RPMI8226 (cell line): ENCODE measurements around the gene GGA1.

Source experiments
- DNase-seq: peaks from one replicate; pipeline ENCODE4 v3.0.0-alpha.2; 2015

Gene GGA1

DNA sequence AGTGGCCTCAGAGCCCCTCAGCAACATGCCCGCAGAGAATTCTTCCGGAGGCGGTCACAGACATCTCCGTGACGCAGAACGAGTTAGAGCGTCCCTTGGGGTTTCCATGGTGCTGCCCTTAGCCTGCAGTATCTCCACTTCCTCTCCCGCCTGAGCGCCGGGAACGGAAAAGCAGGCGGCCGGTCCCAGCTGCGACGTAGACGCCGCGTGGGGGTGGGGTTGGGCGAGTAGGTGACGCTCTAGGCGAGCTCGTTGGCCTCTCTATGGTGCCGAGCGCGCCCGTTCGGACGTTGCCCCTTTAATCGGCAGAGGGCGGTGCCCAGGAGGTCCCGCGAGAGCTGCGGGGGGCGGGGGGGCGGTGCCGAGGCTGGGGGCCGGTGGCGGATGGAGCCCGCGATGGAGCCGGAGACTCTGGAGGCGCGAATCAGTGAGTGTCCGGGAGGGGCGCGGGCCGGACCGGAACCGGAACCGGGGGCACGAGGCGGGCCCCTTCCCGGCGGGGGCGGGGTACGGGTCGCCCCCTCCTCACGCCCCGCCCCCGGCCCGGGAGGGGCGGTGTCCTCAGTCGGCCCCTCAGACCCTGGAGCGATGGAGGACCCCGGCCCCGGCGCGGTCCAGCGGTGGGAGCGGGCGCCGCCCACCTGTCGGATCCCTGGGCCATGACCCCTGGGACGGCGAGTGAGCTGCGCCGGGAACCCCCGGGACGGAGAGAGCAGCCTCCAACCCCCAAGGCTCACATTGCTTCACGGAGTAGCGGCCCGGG is at the start of gene GGA1:
TSS of gene GGA1 (plus strand) at position 358 of the 763 bp plus-strand sequence. CDS start at position 385, 27 bp downstream.
- peak; percentile 97 for DNase-seq

DNA sequence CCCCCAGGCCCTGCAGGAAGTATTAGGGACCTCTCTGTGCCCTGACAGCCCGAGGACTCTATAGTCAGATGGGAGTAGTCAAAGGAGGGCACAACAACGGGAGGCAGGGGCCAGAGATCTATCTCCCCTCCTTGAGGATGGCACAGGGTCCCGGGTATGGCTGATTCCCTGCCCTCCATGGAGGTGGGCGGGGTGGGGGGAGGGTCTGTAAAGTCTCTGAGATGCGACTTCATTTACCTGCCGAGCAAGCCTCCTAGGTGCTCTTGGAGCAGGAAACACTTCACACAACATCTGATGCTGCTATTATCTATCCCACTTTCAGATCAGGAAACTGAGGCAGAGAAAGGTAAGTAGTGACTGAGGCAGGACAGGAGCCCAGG is 49.1 kb upstream of the GGA1 start:
- DNase-seq, result no peak

DNA sequence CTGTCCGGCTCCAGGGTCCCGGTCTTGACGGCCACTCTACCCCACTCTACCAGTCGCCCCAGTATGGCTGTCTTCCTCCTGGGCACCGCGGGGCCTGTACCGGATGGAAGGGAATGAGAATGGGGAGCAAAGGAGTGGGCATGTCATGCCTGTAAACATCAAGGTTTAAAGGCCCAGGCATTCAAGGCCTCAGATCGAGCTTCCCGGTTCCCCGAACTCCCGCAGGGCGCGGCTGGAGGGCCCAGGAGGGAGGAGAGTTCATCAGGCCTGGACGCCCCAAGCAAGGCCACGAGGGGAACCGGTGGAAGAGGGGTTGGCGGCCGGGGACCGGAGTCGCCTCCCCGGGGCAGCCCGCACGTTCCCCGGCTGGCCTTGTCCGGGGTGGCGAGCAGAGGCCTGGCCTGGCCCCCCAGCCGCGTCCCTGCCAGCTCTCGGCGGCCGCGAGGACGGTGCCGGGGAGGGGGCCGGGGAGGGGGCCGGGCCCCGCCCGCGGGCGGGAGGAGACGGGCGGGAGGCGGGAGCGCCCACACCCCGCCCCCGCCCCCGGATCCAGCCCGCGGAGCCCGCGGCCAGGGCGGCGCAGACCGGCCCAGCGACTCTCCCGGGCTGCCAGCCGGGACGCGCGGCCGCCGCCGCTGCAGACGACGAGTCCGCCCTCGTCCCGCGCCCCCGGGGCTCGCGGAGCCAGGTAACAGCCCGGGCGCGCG is 48.6 kb upstream of the GGA1 start, which contains the start of gene CDC42EP1:
TSS of gene CDC42EP1 (plus strand) at position 580 of the 707 bp plus-strand sequence. CDS start 5,870 bp downstream, outside the sequence.
- DNase-seq, result no peak

DNA sequence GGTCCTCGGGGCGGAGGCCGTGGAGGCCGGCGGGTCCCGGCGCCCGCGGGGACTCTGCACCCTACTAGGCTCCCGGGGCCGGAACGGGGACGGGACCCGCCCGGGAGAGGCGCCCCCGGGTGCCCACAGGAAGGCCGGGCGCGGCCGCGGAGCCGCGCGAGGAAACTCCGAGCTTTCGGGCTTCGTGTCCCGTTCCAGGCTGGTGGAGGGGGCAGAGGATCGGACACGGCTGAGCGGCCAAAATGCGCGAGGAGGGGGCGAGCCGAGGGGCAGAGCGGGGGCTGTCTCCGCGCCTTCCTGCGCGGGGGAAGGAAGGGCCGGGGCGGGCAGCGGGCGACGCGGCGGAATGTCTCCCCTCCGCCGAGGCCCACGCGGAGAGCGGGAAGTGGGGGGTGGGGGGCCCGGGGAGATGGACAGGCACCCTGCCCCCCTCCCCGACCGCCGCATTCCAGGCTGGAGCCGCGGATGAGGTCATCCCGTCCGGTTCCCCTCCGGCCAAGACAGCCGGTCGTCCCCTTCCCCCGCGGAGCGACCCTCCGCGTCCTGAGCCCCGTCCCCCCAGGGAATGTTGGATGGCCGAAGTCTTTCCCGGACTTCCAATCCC is 47.9 kb upstream of the GGA1 start:
- no peak for DNase-seq

DNA sequence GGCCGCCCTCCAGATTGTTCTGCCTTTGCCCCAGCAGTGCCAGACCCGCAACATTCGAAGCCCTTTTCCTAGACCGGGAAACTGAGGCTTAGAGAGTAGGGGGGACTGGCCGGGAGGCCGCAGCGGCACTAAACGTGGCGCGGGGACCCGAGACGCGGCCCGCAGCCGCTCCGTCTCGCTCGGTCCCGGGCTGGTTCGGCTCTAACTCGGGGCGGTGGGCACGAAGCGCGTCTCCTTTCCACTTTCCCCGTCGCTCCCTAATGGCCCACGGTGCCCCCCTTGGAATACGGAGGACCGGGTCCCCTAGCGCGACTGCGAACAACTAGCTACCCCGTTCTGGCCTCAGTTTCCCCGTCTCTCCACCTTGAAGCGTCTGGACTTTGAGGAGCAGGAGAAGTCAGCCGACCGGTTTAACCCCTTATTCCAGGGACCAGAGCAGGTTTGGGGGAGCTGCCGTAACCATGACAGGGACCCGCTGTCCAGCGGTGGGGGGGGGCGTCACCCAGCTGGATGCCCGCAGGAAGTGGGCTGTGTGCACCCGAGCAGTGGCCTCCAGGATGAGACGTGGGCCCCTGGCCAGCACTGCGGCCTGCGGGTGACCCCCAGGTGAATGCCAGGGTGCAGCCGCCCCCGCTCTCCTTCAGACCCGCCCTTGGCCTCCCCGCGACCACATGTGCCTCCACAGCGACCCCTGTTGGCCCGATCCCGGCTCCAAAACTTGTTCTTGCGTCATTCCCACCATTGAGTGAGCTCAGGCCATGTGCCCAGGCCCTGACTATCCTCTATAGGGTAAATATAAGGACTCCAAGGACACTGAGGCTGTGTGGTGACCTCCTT is 47.2 kb upstream of the GGA1 start:
- DNase-seq, result peak; percentile 77

DNA sequence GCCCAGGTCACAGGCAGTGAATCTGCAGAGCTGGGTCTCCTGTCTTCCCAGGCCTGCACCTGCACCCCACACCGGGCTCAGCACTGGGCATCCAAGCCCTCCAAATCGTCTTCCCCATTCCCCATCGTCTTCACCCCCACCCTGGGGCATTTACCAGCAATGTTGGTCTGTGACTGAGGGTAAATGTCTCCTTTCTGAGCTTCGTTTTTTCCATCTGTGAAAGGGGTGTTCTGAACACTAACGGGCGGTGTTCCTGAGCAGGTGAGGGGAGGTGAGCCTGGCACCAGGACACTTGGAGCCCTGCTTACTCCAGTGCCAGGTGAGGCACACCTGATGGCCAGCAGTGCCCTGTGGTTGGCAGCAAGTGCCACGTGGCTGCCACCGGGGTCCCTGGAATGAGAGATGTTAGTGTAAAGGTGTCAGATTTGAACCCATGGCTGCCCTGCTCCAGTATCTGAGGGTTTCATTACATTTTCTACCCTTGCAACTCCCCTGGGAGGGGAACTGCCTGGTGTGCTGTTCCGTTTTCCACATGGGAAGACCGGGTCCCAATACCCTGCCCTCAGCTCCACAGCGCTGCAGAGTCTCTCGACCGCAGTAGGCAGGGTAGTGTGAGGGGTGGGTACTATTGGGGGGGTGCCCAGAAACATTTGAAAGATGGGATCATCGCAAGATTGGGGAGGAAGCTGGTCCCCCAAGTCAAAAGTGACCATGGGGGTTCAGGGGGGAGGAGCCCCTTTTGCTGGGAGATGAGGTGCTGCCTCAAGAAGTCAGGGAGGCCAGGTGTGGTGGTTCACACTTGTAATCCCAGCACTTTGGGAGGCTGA is 46.4 kb upstream of the GGA1 start:
- no peak for DNase-seq

DNA sequence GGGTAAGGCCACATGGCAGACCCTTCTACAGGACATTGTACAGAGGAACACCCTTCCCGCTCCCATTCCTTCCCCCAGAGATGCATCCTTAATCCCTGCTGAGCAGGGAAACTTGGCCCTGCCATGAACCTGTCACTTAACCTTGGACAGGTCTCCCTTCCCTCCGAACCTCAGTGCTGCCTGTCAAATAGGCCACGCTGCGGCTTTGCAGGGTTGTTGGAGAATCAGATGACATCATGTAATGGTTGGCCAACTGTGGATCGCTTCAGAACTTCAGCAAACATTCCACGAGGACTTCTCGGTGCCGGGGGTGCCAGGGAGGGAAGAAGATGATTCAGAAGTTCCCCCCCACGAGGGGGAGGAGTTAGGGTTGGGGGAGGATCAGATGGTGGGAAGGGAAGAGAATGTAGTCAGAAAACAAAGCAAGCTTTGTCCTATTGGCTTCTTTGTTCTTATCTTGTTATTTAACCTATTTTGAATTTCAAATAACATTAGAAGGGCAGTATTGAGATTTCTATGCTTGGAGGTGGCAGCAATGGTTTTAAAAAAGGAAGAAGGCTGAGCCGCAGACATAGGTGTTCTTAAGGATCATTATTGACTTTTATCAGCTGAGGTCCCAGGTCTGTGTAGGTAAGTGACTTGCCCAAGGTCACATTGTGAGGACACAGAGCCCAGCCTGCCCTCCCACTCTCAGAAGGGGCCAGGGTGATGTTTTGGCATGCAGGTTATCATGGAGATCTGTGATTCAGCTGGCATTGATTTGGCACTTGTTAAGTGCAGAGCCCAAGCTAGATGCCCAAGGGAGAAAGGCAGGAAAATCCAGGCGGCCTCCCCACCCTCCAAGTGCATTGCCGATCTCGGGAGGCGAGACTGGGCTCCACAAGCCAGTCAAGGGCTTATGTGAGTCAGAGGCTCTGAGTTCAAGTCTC is 45.2 kb upstream of the GGA1 start:
- DNase-seq, result no peak

DNA sequence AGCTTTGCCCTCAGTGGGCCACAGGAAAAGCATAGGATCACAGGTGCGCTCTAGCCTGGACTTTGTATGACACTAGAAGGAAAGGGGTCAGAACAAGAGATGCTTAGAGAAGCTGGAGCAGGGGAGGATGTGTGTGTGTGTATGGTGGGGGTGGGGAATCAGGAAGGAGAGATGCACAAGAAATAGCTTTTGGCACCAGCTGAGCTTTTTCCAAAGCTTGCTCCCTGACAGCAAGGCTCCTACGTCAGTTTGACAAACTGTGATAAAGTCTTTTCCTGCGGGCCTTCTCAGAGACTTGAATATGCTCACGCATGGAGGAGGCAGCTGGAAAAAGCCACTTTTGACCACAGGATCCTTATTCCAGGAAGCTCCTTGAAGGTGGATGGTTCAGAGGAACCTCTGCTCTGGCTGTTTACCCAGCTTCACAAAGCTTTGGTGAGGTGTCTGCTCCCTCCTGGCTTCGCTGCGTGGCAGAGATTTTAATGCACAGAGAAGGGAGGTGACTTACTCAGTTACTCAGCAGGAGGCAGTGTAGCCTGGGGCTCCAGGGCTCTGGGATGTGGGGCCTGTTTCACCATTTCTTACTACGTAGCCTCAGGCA is 44.4 kb upstream of the GGA1 start:
- no peak for DNase-seq

DNA sequence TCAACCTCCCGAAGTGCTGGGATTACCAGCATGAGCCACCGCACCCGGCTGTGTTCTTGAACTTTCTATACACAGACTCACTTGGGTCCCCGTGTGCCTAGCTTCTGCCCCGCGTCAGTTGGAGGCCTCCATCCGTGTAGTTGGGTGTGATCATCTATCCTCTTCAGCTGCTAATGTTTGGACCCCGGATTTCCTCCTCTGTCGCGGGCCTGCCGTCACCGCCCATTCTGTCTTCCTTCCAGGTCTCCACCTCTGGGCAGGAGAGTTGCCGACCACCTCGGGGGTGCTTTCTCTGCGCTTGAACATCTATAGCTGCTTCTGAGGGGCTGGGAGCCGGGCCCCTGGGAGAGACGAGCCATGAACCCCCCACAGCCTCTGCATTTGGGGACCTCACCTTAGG is 42.8 kb upstream of the GGA1 start:
- no peak for DNase-seq

DNA sequence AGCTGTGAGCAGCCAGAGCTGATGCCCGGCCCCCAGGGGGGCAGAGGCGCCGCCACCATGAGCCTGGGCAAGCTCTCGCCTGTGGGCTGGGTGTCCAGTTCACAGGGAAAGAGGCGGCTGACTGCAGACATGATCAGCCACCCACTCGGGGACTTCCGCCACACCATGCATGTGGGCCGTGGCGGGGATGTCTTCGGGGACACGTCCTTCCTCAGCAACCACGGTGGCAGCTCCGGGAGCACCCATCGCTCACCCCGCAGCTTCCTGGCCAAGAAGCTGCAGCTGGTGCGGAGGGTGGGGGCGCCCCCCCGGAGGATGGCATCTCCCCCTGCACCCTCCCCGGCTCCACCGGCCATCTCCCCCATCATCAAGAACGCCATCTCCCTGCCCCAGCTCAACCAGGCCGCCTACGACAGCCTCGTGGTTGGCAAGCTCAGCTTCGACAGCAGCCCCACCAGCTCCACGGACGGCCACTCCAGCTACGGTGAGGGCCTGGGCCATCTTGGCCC is 42.3 kb upstream of the GGA1 start:
- DNase-seq, result no peak

DNA sequence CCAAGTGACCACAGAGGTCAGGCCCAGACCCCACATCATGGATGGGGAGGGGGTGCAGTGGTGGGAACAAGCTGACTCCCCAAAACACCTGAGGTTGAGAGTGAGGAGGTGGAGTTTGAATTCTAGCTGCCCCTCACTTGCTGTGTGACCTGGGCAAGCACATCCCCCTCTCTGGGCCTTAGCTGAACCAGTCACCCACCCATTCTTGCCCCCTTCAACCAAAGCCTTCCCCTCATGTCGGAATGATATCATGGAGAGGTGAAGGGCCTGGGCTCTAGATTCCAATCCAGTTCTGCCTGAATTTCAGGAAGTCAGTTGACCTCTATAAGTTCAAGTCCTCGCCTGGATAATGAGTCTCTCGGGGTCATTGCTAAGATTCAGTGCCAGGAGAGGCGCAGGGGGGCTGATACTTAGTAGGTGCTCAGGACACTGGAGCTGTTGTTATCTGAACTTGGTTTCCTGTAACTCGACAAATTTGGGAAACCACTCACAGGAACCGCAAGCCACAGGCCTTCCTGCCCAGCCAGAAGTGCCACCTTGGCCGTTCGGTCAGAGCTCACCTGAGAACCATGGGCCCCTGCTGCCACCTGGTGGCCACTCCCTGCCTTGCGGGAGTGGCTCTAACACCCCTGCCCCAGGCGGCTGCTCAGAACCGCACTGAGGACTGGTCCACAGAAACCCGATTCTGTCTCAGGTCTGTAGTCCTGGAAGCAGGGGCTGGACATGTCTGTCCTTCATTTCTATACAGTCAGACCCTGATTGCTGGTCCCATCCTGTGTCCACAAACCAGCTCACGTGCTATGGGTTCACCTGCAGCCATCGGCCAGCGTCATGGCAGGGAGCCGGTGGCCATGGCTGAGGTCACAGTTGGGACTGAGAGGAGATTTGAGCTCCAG is 41.5 kb upstream of the GGA1 start:
- peak; percentile 93 for DNase-seq

DNA sequence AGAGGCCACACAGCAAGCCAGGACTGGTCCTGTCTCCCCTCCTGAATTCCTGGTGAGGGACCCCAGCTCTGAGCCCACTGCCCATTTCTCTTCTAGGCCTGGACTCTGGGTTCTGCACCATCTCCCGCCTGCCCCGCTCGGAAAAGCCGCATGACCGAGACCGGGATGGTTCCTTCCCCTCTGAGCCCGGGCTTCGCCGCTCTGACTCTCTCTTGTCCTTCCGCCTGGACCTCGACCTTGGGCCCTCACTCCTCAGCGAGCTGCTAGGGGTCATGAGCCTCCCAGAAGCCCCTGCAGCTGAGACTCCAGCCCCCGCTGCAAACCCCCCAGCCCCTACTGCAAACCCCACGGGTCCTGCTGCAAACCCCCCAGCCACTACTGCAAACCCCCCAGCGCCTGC is 40.6 kb upstream of the GGA1 start:
- DNase-seq, result no peak

GRCh38 chr22:37568448-37569008 is 40.1 kb upstream of the GGA1 start:
- DNase-seq, result no peak

- DNase-seq, result no peak
Measured at GRCh38 chr22:37569009-37569920, 39.4 kb upstream of the GGA1 start.

GRCh38 chr22:37569921-37570660 is 38.5 kb upstream of the GGA1 start:
- peak; percentile 77 for DNase-seq

DNA sequence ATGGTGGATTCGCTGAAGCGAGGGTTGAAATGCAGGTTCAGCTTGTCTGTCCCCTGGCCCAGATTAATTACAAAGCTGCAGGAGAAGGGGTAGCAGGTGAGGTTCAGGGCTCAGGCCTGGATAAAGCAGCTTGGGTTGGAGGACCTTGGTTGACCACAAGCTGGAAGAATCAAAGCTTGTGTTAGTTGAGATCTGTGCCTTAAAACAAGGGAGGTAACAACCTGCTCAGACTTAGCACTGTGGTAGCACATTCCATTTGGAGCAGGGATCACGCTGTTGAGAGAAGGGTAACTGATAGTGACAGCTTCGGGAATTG is 38.0 kb upstream of the GGA1 start:
- no peak for DNase-seq
